Stimulated activated naive CD8-positive, alpha-beta T cell treated with anti-CD3 and anti-CD28 coated beads, Interleukin-15, Interleukin-2, amounts not matched to agents 100 U/mL and 50 U/mL, for 24 hours (primary cell): Measurements from ENCODE around the gene KIRREL2.
"Not testable (repeated sequence)": the region's sequence is repeated elsewhere in the genome, so short reads cannot be mapped to it uniquely, and the experiment has no call there.

Source experiments
- ATAC-seq: fragments of 150-1000 bp; cut with Tn5 transposase; one replicate; pipeline ENCODE4 v1.10.0; 2021
- DNase-seq: peaks from one replicate; pipeline ENCODE4 v3.0.0; 2021

Gene KIRREL2

DNA sequence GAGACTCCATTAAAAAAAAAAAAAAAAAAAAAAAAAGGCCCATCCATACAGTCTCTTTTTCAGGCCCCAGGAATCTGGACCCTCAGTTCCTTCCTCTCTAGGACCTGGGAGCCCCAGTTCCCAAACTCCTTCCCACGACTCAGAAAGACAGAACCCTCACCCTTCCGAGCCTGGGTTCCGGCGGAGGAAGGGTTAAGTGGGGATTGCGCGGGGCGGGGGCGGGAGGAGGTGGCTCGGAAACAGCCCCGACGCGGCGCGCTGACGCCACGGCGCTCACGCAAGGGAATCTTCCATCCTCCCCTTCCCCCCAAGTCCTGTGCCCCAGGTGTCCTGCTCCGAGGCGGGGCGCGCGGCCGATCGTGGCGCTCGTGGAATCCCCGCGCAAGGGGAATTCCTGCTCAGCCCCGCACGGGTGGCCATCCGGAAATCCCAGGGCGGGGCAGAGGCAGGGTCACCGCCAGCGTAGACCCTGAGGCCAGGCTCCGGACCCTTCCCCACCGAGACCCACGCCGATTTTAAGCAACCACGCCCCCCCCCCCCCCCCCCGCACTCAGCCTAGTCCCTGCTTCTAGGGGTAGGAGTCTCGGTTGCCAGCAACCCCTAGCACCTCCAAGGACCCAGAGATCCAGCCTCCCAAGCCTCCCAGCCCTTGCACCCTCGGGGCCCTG lies 43.0 kb downstream of the KIRREL2 start:
- DNase-seq (peak; percentile 92), ATAC-seq (peak; percentile 53)

DNA sequence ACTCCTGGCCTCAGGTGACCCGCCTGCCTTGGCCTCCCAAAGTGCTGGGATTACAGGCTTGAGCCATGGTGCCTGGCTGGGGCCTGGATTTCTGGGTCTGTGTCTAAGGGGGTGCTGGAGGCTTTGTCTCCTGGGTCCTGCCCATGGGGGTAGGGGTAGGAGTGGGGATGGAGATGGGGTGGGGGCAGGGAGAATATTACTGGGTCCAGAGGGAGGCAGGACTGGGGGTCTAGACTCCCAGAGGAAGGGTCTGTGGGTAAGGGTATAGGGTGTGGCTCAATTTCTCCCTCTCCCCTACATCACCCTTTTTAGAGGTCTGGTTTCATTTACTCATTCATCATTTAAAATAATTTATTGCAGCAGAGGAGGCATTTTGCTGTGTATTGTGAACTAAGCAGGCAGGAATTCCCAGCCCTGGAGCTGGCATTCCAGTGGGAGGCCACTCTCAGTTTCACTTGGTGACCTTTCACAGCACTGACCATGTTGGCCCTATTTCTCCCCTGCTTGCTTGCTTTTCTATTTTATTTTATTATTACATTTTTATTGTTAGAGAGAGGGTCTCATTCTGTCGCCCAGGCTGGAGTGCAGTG lies 44.4 kb downstream of the KIRREL2 start:
- DNase-seq (no peak), ATAC-seq (no peak)

DNA sequence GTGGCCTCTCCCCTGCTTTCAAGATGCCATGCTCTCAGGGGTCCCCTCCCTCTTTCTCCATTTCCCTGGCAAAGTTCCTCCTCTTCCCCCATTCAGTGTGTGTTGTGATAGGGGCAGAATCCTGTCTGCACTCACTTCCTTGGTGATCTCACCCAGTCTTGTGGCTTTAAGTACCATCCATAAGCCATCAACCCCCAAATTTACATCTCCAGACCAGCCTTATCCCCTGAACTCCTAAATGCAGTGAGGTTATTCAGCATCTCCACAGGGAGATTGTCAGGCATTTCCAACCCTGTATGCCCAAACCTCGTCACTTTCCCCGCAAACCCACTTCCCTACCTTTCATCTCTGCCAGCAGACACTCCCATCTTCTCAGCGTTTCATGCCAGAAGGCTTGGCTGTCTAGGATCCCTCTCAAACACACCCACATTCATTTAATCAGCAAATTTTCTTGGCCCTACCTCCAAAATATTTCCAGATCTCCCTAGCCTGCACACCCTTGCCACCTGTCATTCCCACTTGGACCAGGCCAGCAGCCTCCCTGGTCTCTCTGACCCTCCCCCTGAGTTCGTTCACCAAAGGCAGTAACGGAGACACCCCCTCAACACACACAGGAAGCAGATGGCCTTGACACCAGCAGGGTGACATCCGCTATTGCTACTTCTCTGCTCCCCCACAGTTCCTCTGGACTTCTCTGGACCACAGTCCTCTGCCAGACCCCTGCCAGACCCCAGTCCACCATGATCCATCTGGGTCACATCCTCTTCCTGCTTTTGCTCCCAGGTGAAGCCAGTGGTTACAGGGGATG lies 45.3 kb downstream of the KIRREL2 start, which contains the start of gene HCST:
TSS of gene HCST (plus strand) at position 676 of the 808 bp plus-strand sequence. CDS start at position 741, 65 bp downstream.
- ATAC-seq (peak; percentile 10), DNase-seq (peak; percentile 60)

DNA sequence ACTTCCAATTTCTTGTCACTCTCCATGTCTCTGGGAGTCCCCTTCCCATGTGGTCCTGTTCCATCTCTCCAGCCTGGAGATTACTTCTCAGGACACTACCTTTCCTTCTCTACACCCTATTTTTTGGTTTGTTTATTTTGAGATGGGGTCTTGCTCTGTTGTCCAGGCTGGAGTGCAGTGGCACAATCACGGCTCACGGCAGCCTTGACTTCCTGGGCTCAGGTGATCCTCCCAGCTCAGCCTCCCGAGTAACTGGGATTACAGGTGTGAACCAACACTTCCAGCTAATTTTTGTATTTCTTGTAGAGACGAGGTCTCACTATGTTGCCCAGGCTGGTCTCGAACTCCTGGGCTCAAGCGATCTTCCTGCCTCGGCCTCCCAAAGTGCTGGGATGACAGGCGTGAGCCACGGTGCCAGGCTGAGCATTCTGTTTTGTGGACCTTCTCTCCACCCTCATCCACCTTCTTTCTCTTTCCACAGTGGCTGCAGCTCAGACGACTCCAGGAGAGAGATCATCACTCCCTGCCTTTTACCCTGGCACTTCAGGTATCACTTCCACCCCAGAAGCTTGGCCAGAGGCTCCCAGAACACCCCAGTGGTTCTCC lies 46.3 kb downstream of the KIRREL2 start:
- ATAC-seq (no peak), DNase-seq (no peak)

DNA sequence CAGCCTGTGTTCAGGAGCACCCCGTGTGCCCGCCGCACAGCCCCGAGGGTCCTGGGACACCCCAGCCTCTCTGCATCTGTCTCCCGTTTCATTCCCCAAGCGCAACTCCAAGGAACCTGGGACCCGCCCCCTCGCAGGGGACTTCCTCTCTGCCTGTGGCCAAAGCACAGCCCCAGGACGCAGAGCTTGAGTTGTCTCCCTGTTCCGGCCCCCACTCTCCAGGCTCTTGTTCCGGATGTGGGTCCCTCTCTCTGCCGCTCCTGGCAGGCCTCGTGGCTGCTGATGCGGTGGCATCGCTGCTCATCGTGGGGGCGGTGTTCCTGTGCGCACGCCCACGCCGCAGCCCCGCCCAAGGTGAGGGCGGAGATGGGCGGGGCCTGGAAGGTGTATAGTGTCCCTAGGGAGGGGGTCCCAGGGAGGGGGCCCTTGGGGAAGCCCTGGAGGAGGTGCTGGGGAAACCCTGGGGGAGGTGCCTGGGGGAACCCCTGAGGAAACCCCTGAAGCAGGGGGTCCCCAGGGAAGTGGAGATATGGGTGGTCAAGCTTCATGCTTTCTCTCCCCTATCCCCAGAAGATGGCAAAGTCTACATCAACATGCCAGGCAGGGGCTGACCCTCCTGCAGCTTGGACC lies 47.0 kb downstream of the KIRREL2 start:
- ATAC-seq, result peak; percentile 48
- peak; percentile 90 for DNase-seq

DNA sequence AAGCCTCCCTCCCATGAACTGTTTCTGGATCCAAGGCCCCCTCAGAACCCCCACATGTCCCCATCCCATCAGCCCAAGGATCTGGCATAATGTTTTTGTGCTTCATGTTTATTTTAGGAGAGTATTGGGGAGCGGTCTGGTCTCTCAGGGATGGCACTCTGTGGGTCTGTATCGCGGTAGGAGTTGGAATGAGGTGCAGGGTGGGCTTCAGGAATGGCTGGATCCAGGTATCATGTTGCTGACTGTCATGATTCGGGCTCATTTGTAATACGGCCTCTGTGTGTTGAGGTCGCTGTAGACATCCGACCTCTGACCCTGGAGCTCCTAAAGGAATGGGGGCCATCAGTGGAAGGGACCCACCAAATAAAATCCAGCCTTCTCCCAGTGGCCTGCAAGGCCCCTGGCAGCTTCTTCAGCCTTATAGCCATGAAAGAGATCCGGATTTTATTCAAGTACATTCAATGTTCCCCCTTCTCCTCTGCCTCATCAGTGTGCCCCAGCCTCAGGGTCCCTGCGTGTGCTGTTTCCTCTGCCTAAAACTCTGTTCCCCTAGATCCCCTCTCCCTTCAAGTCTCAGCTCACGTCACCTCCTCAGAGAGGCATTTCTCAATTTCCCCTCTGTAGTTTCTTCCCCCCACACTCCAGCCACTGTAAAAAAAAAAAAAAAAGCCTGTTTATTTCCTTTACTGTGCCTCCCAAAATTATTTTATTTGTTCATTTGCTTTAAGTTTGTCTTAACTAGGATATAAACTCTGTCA lies 47.8 kb downstream of the KIRREL2 start:
- ATAC-seq (no peak), DNase-seq (no peak)

DNA sequence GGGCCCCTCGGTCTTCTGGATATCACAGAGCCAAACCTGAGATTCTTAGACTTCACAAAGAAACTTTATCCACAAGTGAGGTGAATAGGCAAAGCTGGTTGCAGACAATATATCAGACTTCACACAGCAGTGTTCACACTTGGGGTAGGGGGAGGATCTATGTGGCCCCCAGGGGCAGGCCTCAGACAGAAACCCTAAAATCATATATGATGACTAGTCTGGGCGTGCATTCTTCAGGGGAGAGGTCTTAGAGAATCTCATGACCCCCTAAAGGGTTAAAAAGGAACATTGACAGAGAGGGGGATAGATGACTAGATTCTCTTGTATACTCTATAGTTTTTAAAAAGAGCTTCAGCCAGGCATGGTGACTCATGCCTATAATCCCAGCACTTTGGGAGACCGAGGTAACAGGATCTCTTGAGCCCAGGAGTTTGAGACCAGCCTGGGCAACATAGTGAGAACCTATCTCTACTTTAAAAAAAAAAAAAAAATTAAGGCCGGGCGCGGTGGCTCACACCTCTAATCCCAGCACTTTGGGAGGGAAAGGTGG lies 48.5 kb downstream of the KIRREL2 start:
- DNase-seq, result no peak
- no peak for ATAC-seq

DNA sequence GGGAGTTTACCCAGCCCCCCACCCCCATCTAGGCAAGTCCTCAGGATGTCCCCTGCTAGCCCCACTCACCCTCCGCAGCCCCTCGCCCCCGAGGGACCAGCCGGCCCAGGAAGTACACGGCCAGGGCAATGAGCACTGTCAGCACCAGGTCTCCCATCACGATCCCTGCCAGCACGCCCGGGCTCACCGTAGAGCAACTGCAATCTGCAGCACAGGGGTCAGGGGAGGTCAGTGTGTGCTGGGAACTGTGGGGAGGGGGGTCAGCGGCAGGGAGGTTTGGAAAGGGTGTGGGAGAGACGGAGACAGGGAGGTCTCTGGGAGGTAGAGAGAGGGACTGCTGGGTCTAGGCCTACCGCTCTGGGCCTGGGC lies 50.6 kb downstream of the KIRREL2 start:
- DNase-seq, result no peak

DNA sequence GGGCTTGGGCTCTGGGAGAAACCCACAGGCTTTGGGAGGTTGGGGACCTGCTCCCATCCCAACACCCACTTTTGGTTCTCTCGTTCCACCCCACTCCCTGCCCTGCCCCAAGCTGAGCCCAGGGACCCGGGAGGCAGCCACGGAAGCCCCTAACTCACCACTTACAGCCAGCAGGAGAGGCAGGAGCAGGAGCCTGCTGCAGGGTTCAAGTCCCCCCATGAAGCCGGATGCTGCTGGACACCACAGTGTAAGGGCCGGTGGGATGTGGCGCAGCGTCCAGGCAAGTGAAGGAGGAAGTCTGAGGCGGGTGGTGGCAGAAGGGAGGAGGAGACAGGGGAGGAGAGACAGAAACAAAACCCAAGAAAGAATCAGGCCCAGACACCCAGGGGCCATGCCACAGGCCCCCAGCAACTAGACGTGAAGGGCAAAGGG lies 51.3 kb downstream of the KIRREL2 start, which contains the start of gene TYROBP:
TSS of gene TYROBP (minus strand) at position 286 of the 432 bp plus-strand sequence. CDS start at position 219, 67 bp downstream.
- DNase-seq (no peak), ATAC-seq (no peak)

More for the DNA sequence above, 50.6 kb downstream of the KIRREL2 start:
- no peak for ATAC-seq

DNA sequence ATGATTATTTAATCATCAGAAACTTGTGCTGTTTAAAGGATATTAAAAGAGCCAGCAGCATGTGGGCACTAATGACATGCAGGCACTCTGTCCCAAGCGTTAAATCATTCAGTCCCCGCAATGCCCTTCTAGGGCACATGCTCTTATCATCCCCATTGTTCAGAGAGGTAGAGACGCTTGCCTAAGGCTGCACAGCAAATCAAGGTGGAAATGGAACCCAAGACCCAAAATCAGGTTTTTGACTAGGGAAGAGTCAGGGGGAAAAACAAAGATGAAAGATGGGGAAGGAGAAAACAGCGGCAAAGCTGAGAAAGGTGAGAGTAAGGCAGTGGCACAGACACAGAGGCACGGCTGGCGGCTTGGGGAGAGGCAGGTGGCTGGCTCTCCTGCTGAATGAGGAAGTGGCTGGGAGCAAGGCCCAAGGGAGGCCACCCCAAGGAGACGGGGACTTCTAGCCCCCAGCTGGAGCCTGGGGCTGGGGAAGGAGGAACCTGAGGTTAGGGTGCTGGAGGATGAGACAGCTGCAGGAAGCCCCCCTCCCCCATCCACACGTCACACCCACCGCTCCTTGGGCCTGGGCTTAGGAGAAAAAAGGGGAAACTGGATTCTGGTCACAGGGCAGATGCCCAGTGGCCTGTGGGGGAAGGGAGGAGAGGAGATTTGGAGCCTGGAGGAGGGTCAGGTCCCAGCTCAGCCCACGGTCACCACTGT lies 52.4 kb downstream of the KIRREL2 start:
- ATAC-seq (peak; percentile 43), DNase-seq (peak; percentile 51)

DNA sequence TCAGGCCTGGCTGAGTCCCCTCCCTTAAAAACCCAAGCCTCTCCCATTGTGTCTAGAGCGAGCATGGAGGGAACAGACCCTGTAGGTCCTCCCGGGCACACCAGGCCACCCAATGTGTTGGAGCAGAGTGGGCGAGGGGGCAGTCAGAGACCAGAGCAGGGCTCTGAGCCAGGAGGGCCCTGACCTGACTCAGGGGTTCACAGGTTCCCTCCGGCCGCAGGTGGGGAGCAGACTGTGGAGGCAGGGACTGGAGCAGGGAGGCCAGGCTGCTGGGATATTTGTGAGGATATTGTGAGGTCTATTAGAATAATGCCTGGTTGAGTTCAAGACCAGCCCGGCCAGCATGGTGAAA lies 52.9 kb downstream of the KIRREL2 start:
- DNase-seq, result no peak
- no peak for ATAC-seq

DNA sequence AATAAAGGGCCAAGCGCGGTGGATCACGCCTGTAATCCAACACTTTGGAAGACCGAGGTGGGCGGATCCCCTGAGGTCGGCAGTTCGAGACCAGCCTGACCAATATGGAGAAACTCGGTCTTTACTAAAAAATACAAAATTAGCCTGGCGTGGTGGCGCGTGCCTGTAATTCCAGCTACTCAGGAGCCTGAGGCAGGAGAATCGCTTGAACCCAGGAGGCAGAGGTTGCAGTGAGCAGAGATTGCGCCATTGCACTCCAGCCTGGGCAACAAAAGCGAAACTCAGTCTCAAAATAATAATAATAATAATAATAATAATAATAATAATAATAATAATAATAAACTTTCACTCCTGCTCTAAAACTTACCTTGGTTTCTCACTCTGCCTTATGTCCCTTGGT lies 53.6 kb downstream of the KIRREL2 start:
- not testable (repeated sequence) for ATAC-seq, DNase-seq

DNA sequence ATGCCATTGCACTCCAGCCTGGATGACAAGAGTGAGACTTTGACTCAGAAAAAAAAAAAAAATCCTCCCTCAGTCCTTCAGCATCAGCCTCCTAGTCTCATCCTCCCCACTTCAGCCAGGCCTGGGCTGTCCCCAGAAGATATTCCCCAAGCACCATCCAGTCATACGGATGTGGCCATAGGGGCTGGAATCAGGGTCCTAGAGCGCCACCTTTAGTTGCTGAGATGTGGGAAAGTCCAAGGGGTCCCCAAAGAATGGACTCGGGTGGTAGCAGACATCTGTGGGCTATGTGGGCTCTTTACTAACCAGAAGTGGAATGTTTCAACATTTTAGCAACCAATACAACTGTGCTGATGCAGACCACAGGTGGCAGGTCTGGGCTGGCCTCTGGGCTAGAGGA lies 54.5 kb downstream of the KIRREL2 start:
- DNase-seq (no peak), ATAC-seq (no peak)

DNA sequence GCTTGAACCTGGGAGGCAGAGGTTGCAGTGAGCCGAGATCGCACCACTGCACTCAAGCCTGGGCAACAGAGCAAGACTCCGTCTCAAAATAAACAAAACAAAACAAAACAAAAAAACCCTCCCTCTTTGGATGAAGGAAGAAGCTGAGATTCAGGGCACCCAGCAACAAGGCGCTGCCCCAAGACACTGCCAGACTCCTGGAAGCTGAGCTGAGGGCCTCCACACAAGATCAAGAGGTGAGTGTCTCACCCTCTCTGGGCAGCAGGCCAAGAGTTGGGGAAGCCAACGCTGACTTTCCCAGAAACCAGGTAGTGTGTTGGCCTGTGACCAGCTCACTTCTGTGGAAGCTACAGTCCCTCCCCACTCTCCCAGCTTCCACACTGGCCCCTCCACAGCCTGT lies 55.1 kb downstream of the KIRREL2 start:
- DNase-seq, result peak; percentile 42
- ATAC-seq, result no peak

DNA sequence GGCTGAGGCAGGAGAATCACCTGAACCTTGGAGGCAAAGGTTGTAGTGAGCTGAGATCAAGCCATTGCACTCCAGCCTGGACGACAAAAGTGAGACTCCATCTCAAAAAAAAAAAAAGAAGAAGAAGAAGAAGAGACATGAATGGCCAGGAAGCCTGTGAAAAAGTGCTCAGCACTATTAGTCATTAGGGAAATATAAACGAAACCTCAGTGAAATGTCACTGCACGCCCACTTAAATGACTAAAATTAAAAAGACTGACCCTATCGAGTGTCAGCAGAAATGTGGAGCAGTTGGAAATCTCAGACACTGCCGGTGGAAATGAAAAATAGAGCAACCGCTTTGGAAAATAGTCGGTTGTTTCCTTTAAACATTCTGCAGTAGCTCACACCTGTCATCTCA lies 56.9 kb downstream of the KIRREL2 start:
- DNase-seq (no peak), ATAC-seq (peak; percentile 47)

DNA sequence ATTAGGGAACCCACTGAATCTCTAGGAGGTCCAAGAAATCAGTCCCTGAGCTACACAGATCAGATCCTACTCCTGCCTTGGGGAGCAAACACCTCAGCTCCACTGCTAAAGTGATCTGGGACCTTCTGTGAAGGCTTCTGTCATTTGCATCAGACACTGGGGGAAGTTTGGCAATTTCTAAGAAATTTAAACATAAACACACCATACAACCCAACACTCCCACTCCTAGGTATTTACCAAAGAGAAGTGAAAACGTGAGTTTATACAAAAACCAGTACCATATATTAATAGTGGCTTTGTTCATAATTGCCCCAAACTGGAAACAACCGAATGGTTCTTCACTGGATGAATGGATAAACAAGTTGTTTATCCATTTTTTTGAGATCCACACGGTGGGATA lies 58.7 kb downstream of the KIRREL2 start:
- DNase-seq (no peak), ATAC-seq (no peak)
